AG04450 (cell line): Measurements from ENCODE around the gene GSC. TPM values are rescaled to one million over a fixed set of nuclear protein-coding genes. Genes with fewer than 3 reads are reported as not detected.

ENCODE experiments used
- CTCF ChIA-PET: fragments of 300-600, 350-600 bp; formaldehyde crosslinking; extraction: SDS; loops from one replicate; lab custom pipeline; 2022; ENCODE audit warnings: antibody characterized with exemption, inconsistent platforms; lab: Charles Lee
- POLR2A ChIA-PET: fragments of 350-600 bp; formaldehyde crosslinking; extraction: SDS; loops from one replicate; lab custom pipeline; 2021; ENCODE audit warnings: antibody characterized with exemption, inconsistent platforms; lab: Yijun Ruan, JAX
- DNase-seq: peaks from one replicate; pipeline ENCODE4 v3.0.0-alpha.2; 2011; ENCODE audit warnings: low read depth, low spot score
- H3K27ac ChIP-seq: one replicate; pipeline ENCODE4 v1.5.1; 2012; ENCODE audit warnings: low read depth, low read length, control low read depth
- H3K27me3 ChIP-seq: one replicate; pipeline ENCODE4 v1.6.0; 2012; ENCODE audit warnings: low read length; ENCODE audit not compliant: control insufficient read depth, insufficient read depth
- H3K4me3 ChIP-seq: 2 replicates; pipeline ENCODE4 v1.5.1; 2011; ENCODE audit warnings: mild to moderate bottlenecking, low read depth, low read length, control low read depth
- H3K9me3 ChIP-seq: 2 replicates; pipeline ENCODE4 v1.5.1; 2012; ENCODE audit warnings: low read length; ENCODE audit not compliant: control insufficient read depth, insufficient read depth
- CTCF ChIP-seq: IDR thresholded peaks from 2 replicates; pipeline ENCODE4 v1.5.1; 2011; ENCODE audit warnings: low read depth, low read length, control low read depth, inconsistent platforms
- polyA plus RNA-seq: library from polyadenylated mRNA; depleted of rRNA; stranded (reverse); fragments of >200 nt; gene quantifications from 2 replicates; pipeline ENCODE4 v1.2.3, GENCODE V29; 2011

Gene GSC
- polyA plus RNA-seq, 1 experiment, result not detected

- Histone ChIP-seq H3K27me3 (no peaks in the 10 kb centered on the region), H3K9me3 (no peaks in the 10 kb centered on the region), H3K27ac (no peak overlapping the region), H3K4me3 (no peak overlapping the region)
- DNase-seq, result no peak
- ChIA-PET POLR2A (no interaction called here), CTCF (interaction anchor here (0.6 kb wide), 1 partner anchor 278 kb away, joined by 4 read pairs; no protein-coding TSS in a partner anchor)
- TF ChIP-seq CTCF, result no peak
These were observed 17.1 kb downstream of the GSC start for GRCh38 chr14:94752591-94753436.

- no peak for DNase-seq
- H3K27me3 ChIP-seq, result no peaks in the 10 kb centered on the region
- no peaks in the 10 kb centered on the region for H3K9me3 ChIP-seq
- H3K27ac ChIP-seq, result no peak overlapping the region
- POLR2A ChIA-PET, result no interaction called here
- no peak for TF ChIP-seq CTCF
- CTCF ChIA-PET, result no interaction called here
- H3K4me3 ChIP-seq, result no peak overlapping the region
These were observed 18.0 kb downstream of the GSC start for GRCh38 chr14:94751956-94752355.

DNA sequence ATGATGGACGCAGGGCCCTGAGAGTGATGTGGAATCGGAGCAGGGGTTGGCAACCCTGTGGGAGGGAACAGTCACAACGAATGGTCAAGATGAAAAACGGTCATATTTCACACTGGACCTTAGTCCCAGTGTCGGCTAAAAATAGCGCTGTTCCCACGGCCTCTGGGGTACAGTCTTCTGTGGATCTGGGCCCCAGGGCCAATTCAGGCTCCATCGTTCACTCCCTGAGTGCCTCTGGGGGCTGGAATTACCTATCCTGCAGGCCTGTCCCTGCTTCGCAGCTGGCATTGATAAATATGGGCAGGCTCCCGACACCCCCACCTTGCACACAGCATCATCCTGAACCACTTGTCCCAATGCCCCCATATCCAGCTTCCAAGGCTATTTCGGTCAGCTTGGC, 18.6 kb downstream of the GSC start:
- Histone ChIP-seq H3K27ac (no peak overlapping the region), H3K4me3 (no peak overlapping the region), H3K9me3 (no peaks in the 10 kb centered on the region), H3K27me3 (no peaks in the 10 kb centered on the region)
- ChIA-PET POLR2A (no interaction called here), CTCF (no interaction called here)
- no peak for DNase-seq
- TF ChIP-seq CTCF, result no peak

DNA sequence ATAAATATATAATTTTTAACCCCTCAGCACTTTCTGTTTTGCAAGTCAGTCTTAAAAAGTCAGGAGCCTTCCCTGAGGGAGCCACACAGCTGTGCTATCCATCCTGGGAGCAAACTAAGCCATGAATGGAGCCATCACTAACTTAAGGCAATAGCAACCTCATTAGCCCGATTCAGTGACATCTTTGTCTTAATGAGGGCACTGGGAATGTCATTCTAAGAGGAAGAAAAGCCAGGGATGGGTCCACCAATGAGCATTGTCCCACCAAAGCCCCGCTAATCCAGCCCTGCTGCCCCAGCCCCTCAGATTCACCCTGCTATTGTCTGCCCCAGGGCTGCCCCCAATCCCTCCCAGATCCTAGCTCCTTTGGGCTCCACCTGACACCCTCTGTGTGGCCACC, 19.5 kb downstream of the GSC start:
- CTCF ChIA-PET, result interaction anchor here (0.9 to 1.0 kb wide), 2 partner anchors 13 to 26 kb away, joined by 3 to 7 read pairs; no protein-coding TSS in a partner anchor

More for the DNA sequence above, 19.5 kb downstream of the GSC start:
- Histone ChIP-seq H3K9me3 (no peaks in the 10 kb centered on the region), H3K27me3 (no peaks in the 10 kb centered on the region), H3K27ac (no peak overlapping the region), H3K4me3 (no peak overlapping the region)
- POLR2A ChIA-PET, result no interaction called here
- DNase-seq, result no peak
- TF ChIP-seq CTCF, result no peak
